GM18508 (cell line): ENCODE measurements around the gene PHF10.
"Not testable (repeated sequence)": the region's sequence is repeated elsewhere in the genome, so short reads cannot be mapped to it uniquely, and the experiment has no call there.

ENCODE experiments used
- ATAC-seq: cut with Tn5 transposase; IDR thresholded peaks from one replicate; pipeline ENCODE4 v1.9.1; 2021; ENCODE audit warnings: moderate number of reproducible peaks; ENCODE audit not compliant: insufficient read depth, unreplicated experiment

The PHF10 gene

DNA sequence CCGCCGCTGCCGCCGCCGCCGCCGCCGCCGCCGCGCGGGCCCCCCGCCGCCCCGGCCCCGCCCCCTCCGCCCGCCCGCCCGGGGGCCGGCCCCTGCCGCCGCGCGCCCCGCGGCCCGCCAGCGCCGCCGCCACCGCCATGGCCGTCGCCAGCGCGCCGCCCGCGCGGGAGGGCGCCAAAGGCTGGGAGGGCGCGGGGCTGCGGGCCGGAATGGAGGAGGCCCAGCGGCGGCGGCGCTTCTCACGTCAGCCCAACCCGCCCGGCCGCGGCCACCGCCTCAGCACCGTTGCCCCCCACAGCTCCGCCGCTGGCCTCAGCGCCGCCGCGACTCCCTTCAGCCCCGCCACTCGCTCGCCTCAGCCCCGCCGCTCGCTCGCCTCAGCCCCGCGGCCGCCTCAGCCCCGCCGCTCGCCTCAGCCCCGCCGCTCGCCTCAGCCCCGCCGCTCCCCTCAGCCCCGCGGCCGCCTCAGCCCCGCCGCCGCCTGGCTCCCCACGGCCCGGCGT lies 258 bp downstream of the PHF10 start:
- no peak for ATAC-seq

DNA sequence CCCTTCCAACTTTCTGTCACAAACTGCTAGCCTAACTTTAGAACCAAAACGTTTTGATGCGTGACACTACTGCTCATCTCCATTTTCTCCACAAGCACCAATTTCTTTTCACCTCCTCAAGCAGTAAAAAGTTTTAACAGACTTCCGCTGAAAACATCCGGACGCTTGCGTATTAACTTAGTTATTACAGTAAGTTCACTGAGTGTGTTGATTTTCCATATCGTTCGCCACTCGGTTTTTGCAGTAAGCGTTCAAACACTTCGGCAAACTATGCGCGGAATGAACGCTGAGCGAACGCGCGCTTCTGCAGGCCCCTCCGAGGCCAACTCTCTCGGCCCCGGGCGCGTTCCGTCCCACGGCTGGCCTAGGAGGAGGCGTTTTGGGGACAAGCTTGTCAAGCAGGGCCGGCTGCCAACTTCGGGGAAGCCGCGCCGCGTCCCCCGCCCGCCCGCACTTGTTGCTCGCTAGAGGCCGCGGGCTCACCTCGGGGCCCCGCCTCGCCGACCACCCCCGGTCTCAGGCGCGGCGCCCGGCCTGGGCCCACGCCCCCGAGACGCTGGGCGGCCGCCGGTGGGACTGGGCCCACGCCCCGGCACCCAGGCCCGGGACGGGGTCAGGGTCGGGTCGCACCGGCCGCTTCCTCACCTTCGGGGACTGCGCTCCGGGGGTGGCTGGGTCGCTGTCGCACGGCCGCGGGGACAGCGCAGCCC lies 945 bp downstream of the PHF10 start:
- ATAC-seq = no peak

DNA sequence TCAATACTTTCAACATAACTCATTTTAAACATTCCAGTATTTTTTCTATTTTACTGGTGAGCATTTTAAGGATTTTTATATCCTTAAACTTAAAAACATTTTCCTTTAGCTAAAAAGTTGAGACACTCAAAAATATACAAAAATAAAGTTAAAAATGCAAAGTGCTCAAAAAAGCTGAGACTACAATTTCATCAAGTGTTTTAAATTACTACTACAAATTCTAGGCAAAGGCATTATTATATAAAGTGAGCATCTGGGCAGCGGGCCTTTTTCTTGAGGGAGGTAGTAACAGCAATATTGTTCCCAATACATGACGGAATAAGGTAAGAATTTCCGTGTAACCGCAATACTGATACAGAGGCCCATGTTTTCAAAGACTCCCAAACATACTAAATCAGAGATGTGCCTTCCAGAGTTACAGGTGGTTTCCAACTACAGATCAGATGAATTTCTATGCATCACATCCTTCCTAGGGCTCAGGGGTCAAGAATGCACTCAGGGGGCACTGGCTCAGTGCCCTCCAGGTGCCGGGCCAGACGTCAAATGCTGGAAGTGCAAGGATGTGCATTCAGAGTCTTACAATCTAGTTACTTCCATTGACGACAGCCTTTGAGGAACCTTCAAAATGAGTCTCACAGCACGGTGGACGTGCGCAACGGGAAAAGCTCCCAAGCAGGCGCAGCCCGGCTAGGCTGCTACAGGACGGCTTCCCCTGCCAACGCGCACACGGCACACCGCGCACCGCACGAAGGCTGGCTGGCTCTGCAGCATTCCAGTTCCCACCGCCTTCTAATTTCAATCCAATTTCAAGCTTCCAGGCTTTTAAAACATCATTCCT lies 1.7 kb downstream of the PHF10 start:
- ATAC-seq = no peak

DNA sequence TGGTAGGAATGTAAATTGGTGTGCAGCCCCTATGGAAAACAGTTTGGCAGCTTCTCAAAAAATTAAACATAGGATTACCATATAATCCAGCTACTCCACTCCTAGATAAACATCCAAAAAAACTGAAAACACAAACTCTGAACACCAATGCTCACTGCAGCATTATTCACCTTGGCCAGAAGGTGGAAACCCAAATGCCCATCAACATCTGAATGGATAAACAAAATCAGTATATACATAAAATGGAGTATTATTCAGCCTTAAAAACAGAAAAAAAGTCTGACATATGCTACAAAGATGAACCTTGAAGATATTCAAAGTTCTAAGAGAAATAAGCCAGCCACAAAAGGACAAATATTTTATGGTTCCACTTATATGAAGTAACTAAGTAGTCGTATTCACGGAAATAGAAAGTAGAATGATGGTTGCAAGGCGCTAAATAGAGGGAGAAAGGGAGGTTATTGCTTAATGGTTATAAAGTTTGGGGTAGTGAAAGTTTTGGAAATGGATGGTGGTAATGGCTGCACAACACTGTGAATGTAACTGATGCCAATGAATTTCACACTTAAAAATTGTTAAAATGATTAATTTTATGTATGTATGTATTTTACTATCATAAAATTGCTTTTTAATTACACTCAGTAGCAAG lies 4.0 kb downstream of the PHF10 start:
- no peak for ATAC-seq

DNA sequence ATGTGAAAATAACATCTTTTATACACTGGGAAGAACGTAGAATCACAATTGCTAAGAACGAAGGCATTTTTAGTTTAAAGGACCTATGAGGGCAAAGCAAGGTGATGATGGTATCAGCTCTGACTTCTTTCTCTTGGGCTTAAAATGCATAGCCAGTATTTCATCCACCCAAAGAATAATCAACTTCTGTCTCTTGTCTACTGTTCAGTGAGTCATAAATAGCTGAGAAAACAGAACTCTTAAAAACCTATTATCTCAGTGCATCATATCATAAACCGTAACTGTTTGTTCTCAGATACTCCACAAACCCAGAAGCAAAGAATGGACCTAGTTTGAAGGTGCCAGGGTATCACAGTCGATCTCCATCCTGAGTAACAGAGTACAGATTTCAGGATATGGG lies 5.2 kb downstream of the PHF10 start:
- ATAC-seq = no peak

DNA sequence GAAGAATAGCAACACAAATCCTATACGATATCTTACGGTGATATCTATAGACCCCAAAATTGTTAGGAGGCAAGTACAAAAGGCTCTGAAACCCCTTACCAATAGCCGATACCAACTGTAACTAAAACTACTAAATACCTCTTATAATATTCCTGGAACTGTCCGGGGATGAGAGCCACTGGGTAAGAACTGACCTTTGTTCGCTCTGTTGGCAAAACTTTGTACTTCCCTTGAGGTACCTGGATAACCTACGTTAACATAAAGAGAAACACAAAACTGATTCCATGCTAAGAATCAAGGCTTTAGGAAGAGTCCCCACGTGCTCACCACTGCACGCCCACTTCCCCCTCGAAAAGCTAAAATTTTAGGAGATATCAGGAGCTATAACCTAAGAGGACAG lies 9.7 kb downstream of the PHF10 start:
- no peak for ATAC-seq

DNA sequence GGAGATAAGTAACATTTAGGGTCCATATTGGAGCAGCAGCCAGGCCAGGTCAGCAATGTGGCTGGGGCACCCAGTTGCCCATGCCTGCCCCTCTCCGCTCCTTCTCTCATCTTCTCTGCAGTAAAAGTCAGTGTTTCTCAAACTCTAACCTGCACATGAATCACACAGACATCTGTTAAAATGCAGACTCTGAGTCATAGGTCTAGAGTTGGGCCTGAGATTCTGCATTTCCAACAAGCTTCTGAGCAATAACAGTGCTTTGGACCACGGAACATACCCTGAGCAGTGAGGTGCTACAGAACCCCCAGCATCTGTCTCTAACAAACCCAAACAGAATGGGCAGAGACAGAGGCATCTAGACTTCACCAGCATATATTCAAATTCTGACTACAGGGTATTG lies 10.1 kb downstream of the PHF10 start:
- ATAC-seq = no peak

DNA sequence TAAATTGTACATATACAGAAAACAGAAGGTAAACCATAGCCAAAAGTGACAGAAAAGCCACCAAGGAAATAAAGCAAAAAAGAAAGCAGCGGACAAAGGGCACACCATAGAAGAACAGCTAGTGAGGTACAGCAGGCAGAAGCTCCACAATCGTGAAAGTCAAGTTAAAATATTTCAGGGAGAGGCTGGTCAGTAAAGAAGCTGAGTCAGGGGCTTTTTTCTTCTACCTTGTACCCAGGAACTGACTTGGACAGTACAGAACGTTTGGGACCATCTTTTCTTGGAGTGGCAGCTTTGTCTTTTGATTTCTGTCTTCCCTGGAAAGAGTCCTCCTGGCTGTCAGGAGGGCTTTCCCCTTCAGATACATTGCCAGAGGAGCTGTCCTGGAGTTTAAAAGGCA lies 14.3 kb downstream of the PHF10 start:
- no peak for ATAC-seq

DNA sequence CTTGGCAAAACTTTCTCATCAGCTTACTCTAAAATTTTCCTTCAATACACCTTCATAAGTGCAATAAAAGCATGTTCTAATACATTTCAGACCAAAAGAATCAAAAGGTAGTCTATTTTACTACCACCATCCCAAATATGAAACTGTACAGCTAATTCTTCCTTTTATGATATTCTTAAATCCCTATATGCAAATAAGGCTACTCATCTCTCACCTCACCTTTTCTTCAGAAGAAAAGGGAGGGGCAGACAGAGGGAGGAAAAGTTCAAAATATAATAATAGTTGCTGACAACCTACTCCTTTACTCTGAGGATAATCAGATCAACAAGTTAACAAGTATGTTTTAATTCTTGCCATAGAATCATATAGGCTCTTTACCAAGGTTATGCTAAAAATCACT lies 15.0 kb downstream of the PHF10 start:
- no peak for ATAC-seq

DNA sequence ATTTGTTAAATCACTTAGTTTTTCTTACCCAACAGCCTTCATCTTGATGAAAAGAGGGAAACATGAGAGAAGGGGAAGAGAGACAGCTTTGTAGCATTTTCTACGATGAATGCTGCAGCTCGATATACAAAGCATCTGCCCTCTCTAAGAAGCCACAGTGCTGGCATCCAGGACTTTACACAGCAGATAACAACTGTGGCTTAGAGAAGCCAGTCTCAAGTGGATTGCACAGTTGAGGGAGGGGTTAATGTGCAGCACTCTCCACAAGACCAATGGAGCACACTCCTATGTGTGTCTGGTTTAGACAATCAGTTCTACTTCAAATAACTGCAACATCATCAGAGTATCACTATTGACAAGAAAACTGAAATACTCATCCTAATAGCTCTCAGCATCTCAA lies 16.5 kb downstream of the PHF10 start:
- no peak for ATAC-seq

DNA sequence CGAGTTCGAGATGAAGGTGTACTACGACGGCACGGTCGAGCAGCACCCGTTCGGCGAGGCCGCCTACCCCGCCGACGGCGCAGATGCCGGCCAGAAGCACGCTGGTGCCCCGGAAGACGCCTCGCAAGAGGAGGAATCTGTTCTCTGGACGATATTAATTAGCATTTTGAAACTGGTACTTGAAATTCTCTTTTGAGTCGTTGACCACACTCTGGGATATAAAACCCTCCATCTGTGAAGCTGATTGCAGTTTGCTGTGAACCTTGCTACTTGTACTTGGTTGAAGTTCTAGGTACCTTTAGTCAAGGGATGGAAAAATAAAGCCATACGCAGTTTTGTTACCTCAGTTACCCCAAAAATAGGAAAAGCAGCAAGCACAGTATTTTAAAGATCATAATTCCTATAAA lies 21.5 kb downstream of the PHF10 start:
- no peak for ATAC-seq

DNA sequence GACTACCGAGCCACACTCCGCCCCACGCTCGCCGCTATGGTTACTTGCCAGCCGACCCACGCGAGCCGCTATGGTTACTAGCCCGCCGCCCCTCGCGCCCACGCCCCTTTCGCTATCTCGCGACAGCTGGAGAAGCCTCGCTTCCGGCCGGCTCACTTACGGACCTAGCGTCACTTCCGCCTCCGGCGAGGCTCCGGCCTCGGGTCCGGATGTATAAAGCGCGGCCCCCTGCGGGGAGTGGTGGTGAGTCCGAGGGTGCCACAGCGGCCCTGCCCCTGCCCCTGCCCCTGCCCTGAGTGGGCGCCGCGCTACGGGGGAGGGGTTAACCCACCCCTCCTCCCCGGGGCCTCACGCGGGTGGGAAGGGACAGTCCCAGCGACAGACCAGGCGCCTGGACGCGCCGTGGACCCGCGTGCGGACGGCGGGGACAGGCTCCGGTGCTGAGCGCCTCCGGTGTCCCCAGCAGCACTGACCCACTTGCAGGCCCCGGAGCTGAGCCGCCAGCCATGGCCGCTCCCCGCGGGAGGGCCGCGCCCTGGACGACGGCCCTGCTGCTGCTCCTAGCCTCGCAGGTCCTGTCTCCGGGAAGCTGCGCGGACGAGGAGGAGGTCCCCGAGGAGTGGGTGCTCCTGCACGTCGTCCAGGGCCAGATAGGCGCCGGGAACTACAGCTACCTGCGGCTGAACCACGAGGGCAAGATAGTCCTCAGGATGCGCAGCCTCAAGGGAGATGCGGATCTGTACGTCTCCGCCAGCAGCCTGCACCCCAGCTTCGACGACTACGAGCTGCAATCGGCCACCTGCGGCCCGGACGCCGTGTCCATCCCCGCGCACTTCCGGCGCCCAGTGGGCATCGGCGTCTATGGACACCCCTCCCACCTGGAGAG lies 22.1 kb downstream of the PHF10 start, which contains the start of the genes C6orf120 and WDR27:
Gene C6orf120 (plus strand): TSS at position 173 of the 886 bp plus-strand sequence. CDS start 334 bp downstream, at position 507.
Gene WDR27 (minus strand): TSS at position 76 of the 886 bp plus-strand sequence. CDS start 13,024 bp downstream, outside the sequence.
- ATAC-seq = peak; percentile 86

DNA sequence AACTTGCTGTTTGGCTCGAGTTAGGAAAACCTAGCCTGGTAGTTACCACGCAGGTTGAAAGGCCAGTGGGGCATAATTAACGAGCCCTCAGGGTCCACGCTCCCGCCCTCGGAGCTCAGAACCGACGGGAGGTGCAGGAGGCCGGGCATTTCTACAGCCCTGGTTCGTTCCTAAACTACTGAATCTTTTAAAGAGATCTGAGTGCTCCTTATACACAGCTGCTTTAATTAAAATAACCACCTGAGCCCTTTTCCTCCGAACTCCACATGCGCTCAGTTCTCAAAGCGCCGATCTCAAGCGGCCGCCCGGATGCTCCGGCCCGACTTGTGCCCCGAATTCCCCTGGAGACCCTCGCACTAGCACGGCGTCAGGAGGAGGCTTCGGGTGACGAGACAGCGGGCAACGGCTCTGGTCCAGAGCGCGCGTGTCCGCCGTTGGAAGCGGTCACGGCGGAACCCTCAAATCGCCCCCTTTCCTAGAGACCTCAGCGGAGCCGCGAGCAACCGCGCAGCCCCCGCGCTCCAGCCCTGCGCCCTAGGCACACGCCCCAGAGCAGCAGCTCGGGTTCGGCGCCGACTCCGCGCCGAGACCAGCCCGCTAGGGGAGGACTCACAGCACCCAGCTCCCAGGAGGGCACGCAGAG lies 22.9 kb downstream of the PHF10 start:
- no peak for ATAC-seq

DNA sequence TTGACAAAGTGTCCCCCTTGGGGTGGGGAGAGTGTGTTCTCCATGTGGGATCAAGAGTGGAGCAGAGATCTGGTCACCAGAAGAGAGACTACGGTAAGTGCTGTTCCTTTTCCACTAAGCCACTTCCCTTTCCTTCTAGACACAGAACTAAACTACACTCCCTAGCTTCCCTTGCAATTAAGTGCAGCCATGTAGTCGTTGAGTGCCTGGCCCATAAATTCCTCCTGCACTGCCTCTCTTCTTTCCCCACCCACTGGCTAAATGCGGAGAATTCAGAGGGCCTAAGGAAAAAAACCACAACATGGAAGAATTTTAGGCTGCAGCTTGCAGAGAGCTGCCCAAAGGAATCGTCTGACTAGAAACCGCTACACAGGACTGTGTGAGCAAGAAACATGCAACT lies 24.0 kb downstream of the PHF10 start:
- no peak for ATAC-seq

DNA sequence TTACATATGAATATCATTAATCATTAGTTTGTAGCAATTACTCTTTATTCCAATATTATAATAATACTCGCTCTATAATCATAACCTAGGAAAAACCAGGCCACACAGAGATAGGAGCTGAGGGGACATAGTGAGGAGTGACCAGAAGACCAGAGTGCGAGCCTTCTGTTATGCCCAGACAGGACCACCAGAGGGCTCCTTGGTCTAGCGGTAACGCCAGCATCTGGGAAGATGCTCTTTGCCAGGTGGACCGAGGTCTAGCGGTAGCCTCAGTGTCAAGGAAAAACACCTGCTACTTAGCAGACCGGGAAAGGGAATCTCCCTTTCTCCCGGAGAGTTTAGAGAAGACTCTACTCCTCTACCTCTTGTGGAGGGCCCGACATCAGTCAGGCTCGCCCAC lies 27.2 kb downstream of the PHF10 start:
- ATAC-seq = not testable (repeated sequence)

DNA sequence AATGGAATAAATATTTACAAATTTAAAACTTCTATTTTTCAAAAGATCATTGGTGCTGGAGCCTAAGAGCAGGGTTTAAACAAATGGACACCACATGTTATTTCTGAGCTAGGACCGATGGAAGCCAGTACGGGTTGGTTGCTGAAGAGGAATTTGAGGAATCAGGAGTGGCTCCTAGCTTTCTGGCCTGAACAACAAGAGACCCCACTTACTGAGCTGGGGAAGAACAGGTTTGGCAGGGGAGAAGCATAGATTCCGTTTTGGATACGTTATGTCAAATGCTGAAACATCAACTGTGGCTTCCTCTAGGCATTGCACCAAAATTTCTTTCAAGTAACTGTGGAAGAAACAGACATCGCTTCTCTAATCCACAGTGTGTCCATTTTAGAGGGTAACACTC lies 29.2 kb downstream of the PHF10 start:
- no peak for ATAC-seq

DNA sequence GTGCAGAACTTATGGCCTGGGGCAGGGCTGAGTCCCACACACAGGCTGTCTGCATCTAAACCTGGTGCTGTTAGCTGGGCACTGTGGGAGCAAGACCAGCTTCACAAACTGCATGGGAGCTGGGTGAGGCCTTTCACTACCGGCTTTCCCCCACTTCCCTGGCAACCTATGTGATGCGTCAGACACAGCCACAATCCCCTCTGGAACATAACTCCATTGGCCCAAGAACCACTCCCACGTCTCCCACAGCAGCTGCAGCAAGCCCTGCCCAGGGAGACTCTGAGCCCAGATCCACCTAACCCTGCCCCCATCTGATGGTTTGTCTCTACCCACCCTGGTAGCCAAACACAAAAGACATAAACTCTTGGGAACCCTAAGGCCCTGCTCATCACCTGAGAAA lies 31.8 kb downstream of the PHF10 start:
- no peak for ATAC-seq

DNA sequence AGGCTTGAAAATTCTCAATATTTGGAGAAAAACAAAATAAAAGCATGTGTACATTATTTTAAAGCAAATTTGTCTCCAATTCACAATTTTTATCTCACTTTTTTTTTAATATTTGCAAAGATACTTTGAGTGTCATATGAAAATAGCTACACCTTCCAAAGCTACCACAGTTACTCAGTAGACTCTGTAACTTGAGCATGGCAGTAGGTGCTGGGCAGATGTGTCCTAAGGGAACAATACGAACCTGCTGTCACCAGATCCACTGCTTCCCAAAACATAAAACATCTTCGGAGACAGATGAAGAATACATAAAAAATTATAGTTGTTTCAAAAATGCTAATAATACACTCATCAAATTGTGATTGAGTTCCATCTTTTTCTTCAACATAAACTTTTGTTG lies 33.0 kb downstream of the PHF10 start:
- ATAC-seq = no peak

DNA sequence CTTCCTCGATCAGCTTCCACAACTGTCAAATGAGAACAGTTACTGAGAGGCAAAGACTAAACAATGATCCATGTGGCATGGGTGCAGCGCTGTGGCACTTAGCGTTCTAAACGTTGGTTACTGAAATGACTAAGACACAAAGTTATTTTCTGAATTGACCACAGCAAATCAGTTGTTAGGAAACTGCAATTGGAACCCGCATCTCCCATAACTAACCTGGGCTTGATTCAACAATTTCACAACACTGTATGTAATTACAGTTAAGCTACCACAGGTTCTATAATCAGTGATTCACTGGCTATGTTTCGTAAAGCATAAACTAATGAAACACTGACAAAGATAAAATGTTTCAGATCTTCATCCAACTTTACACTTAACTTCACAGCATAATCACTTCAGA lies 35.0 kb downstream of the PHF10 start:
- ATAC-seq = no peak
